K562 (cell line): ENCODE measurements around the gene CD84. TPM values are rescaled to one million over a fixed set of nuclear protein-coding genes. Genes with fewer than 3 reads are reported as not detected.

ENCODE experiments used
- ATAC-seq: fragments of 200-7000 bp; cut with Tn5 transposase; 3 replicates; pipeline ENCODE4 v1.9.1; 2020; ENCODE audit warnings: moderate library complexity
- BruUV-seq: library from RNA; stranded (reverse); fragments of 400-500 nt; replicated peaks from 2 replicates; lab custom pipeline; 2021; lab: Mats Ljungman, UMichigan
- CTCF ChIA-PET: fragments of 300-600 bp; formaldehyde crosslinking; extraction: SDS; loops from one replicate; lab custom pipeline; 2021; ENCODE audit warnings: low intra/inter-chr PET ratio; lab: Yijun Ruan, JAX
- POLR2A ChIA-PET: fragments of 300-600, 350-650 bp; sonication (Branson Sonifier 250); formaldehyde crosslinking; extraction: SDS; loops from one replicate; lab custom pipeline; 2021; ENCODE audit warnings: antibody characterized with exemption, inconsistent platforms; lab: Yijun Ruan, JAX
- DNase-seq, 4 experiments: peaks; one replicate each; pipeline versions ENCODE4 v3.0.0 to v3.0.0-alpha.2; 2011 to 2018; ENCODE audit warnings: low spot score in 3 of 4, mixed read lengths in 3 of 4; ENCODE audit errors: extremely low read depth in 1 of 4
- FAIRE-seq: peaks from 2 replicates; lab custom pipeline; 2011; peaks lifted over from hg19 to GRCh38; lab: Jason Lieb, UNC
- H2AFZ ChIP-seq: 2 replicates; pipeline ENCODE4 v1.6.0; 2011; ENCODE audit warnings: low read depth, low read length, control low read depth, inconsistent platforms
- H3K27ac ChIP-seq: fragments of 200-600 bp; 3 replicates; pipeline ENCODE4 v1.8.0; 2011; ENCODE audit warnings: low read depth, mild to moderate bottlenecking, control low read depth, inconsistent platforms, low read length, moderate library complexity, mixed read lengths; ENCODE audit errors: extremely low read depth
- H3K27me3 ChIP-seq, 2 experiments: fragments of 300-600 bp in 1 of 2; 2 replicates in 1 of 2; 3 replicates in 1 of 2; pipeline versions ENCODE4 v1.6.0 to v1.8.0; 2011; ENCODE audit warnings: inconsistent platforms in 2 of 2, low read length in 2 of 2, mild to moderate bottlenecking in 1 of 2, mixed read lengths in 1 of 2, moderate library complexity in 1 of 2; ENCODE audit not compliant: control insufficient read depth in 2 of 2, insufficient read depth in 2 of 2
- H3K36me3 ChIP-seq: fragments of 300-600 bp; 3 replicates; pipeline ENCODE4 v1.8.0; 2011; ENCODE audit warnings: mild to moderate bottlenecking, low read length, inconsistent platforms; ENCODE audit not compliant: control insufficient read depth, insufficient read depth
- H3K4me1 ChIP-seq, 2 experiments: fragments of 200-600 bp in 1 of 2; replicated peaks in 1 of 2; 2 replicates in 1 of 2; 3 replicates in 1 of 2; pipeline versions ENCODE4 v1.5.1 to v1.8.0; 2011; ENCODE audit warnings: inconsistent platforms in 2 of 2, low read length in 2 of 2, mild to moderate bottlenecking in 1 of 2, mixed read lengths in 1 of 2, moderate library complexity in 1 of 2; ENCODE audit not compliant: control insufficient read depth in 2 of 2, insufficient read depth in 2 of 2
- H3K4me2 ChIP-seq: 2 replicates; pipeline ENCODE4 v1.6.1; 2011; ENCODE audit warnings: low read length, control low read depth, inconsistent platforms, mixed read lengths; ENCODE audit not compliant: insufficient read depth
- H3K4me3 ChIP-seq: fragments of 200-600 bp; sonication (generic), shearing (Covaris generic); 2 replicates; pipeline ENCODE4 v1.5.1; 2016; ENCODE audit warnings: control low read depth, inconsistent platforms
- H3K79me2 ChIP-seq: fragments of 200-600 bp; 3 replicates; pipeline ENCODE4 v1.8.0; 2011; ENCODE audit warnings: low read length, inconsistent platforms; ENCODE audit not compliant: control insufficient read depth, insufficient read depth
- H3K9ac ChIP-seq, 2 experiments: 2 replicates each; pipeline versions ENCODE4 v1.6.0 to v1.6.1; 2011; ENCODE audit warnings: low read depth in 2 of 2, low read length in 2 of 2, control low read depth in 1 of 2, inconsistent platforms in 1 of 2, mild to moderate bottlenecking in 1 of 2, mixed read lengths in 1 of 2; ENCODE audit not compliant: insufficient read depth in 1 of 2
- H3K9me1 ChIP-seq: one replicate; pipeline ENCODE4 v1.6.0; 2011; ENCODE audit warnings: inconsistent platforms, mild to moderate bottlenecking, low read length, moderate library complexity; ENCODE audit not compliant: control insufficient read depth, insufficient read depth
- H3K9me3 ChIP-seq: replicated peaks from 2 replicates; pipeline ENCODE4 v1.5.1; 2011; ENCODE audit warnings: low read depth, low read length, inconsistent platforms; ENCODE audit not compliant: control insufficient read depth, insufficient read depth
- H4K20me1 ChIP-seq: replicated peaks from 2 replicates; pipeline ENCODE4 v1.6.1; 2011; ENCODE audit warnings: low read length, inconsistent platforms, mixed read lengths; ENCODE audit not compliant: control insufficient read depth, insufficient read depth
- ATF7 ChIP-seq: fragments of 450-650 bp; IDR thresholded peaks from 2 replicates; pipeline ENCODE4 v1.7.1; 2014; ENCODE audit warnings: mild to moderate bottlenecking, moderate library complexity
- C11orf30 ChIP-seq: fragments of 450-650 bp; IDR thresholded peaks from 2 replicates; pipeline ENCODE4 v1.6.1; 2016; ENCODE audit warnings: low read depth, mild to moderate bottlenecking
- CBFA2T2 ChIP-seq: fragments of 450-650 bp; conservative IDR thresholded peaks from 2 replicates; pipeline ENCODE4 v1.6.1; 2017; ENCODE audit warnings: mild to moderate bottlenecking
- COPS2 ChIP-seq: fragments of 450-650 bp; conservative IDR thresholded peaks from 2 replicates; pipeline ENCODE4 v1.6.1; 2016; ENCODE audit warnings: mild to moderate bottlenecking, moderate library complexity
- EP400 ChIP-seq: fragments of 450-650 bp; IDR thresholded peaks from 2 replicates; pipeline ENCODE4 v1.6.1; 2017; ENCODE audit warnings: antibody characterized with exemption, mild to moderate bottlenecking, moderate library complexity
- FOXA3 ChIP-seq, 2 experiments: fragments of 450-650 bp in 1 of 2; sonication (generic) in 1 of 2; formaldehyde crosslinking; IDR thresholded peaks in 1 of 2; conservative IDR thresholded peaks in 1 of 2; 2 replicates each; pipeline versions ENCODE4 v1.4.0 to v1.8.0; 2020 to 2022; ENCODE audit warnings: mild to moderate bottlenecking in 2 of 2, missing genetic modification reagents in 1 of 2
- KDM5B ChIP-seq: fragments of 200-600 bp; sonication (generic); IDR thresholded peaks from 2 replicates; pipeline ENCODE4 v1.6.1; 2012; ENCODE audit warnings: low read depth, mild to moderate bottlenecking, moderate library complexity, low read length, control low read depth, inconsistent platforms; ENCODE audit not compliant: insufficient replicate concordance
- KLF1 ChIP-seq: fragments of 450-650 bp; IDR thresholded peaks from 2 replicates; pipeline ENCODE4 v1.6.1; 2016; ENCODE audit warnings: missing genetic modification characterization, missing compliant biosample characterization
- NR3C1 ChIP-seq: sonication (generic); formaldehyde crosslinking; IDR thresholded peaks from 2 replicates; pipeline ENCODE4 v1.8.1; 2022; ENCODE audit warnings: missing genetic modification reagents
- PCBP2 ChIP-seq: fragments of 200-400 bp; formaldehyde crosslinking; IDR thresholded peaks from 2 replicates; pipeline ENCODE4 v1.6.1; 2018; ENCODE audit warnings: low read length, low read depth, mild to moderate bottlenecking, moderate library complexity; ENCODE audit not compliant: poor library complexity, severe bottlenecking
- ZNF316 ChIP-seq: fragments of 450-650 bp; IDR thresholded peaks from 2 replicates; pipeline ENCODE4 v1.6.1; 2016
- ZNF707 ChIP-seq: fragments of 250-450 bp; sonication (Bioruptor Pico); conservative IDR thresholded peaks from 2 replicates; pipeline ENCODE4 v1.8.0; 2022; ENCODE audit warnings: inconsistent platforms, mild to moderate bottlenecking, moderate library complexity
- WGBS: fragments of 100-300 bp; shearing (Covaris generic); methylation state at CpG from one replicate; pipeline ENCODE4 v1.1.6; 2016; ENCODE audit warnings: low coverage, mixed read lengths; ENCODE audit not compliant: insufficient coverage; ENCODE audit errors: missing lambda C conversion rate; 5-methylcytosine and 5-hydroxymethylcytosine counted together
- in situ Hi-C: fragments of 300-500 bp; cut with MboI; formaldehyde crosslinking; loops from 4 replicates; pipeline ENCODE4 v1.15.0; 2018; ENCODE audit warnings: inconsistent platforms, mixed read lengths
- intact Hi-C: fragments of 100-400 bp; cut with micrococcal nuclease; formaldehyde crosslinking; loops from 2 replicates; pipeline ENCODE4 v1.14.2; 2022
- polyA plus RNA-seq, 8 experiments: library from polyadenylated mRNA; depleted of rRNA in 4 of 8; stranded (reverse) in 5 of 8; unstranded in 3 of 8; fragments of >200 nt; fragmentation: Nextera tagmentation in 2 of 8; fragmentation: Illumina TruSeq in 1 of 8; extraction: Ambion mirVana in 2 of 8; extraction: Trizol in 1 of 8; gene quantifications; 2 replicates each; pipeline versions ENCODE4 v1.2.1 to v1.2.3, GENCODE V29; 2011 to 2014; ENCODE audit warnings: inconsistent platforms in 1 of 8, missing spikeins in 1 of 8
- total RNA-seq, 7 experiments: library from RNA; depleted of rRNA in 6 of 7; stranded (reverse); fragments of >200 nt in 6 of 7; fragmentation: Illumina TruSeq in 2 of 7; extraction: Trizol in 2 of 7; gene quantifications; 2 replicates each; pipeline versions ENCODE4 v1.2.1 to v1.2.3, GENCODE V29; 2011 to 2021; ENCODE audit warnings: low replicate concordance in 1 of 7

Gene CD84
- total and polyA plus RNA-seq, 9 of the 15 experiments (the other 6 are each of a cell fraction or from before 2014, with no cell fraction given) = 0.82 to 6.8 (median 2.0) TPM

DNA sequence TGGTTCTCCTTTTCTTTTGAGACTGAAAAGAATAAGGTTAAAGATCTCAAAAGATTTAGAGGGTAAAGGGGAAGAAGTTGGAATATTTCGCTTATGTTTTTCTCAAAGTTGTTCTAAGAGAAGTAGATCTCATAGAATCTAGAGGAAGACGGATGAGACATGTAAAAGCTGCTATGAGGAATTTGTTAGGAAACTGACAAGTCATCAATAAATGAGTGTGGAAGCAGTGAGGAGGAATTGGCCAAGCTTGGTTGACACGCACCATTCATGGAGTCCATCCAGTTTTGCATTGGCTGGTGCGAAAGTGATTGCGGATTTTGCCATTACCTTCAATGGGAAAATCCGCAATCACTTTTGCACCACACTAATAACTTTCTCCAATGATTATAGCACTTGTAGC lies 76.2 kb downstream of the CD84 start:
- intact Hi-C loops (no loop called here), in situ Hi-C loops (no loop called here)
- Histone ChIP-seq H3K9me3 (peaks cover 2% of the 10 kb centered on the region), H4K20me1 (no peaks in the 10 kb centered on the region), H3K4me3 (no peak overlapping the region), H3K27me3 (no peaks in the 10 kb centered on the region), H3K9me1 (no peaks in the 10 kb centered on the region), H3K36me3 (no peaks in the 10 kb centered on the region), H3K4me1 (no peaks in the 10 kb centered on the region), H3K4me2 (no peak overlapping the region), H2AFZ (no peak overlapping the region), H3K79me2 (no peaks in the 10 kb centered on the region), H3K27ac (no peak overlapping the region), H3K9ac (no peak overlapping the region)
- no peak for DNase-seq
- no peak for FAIRE-seq
- ChIA-PET POLR2A (no interaction called here), CTCF (no interaction called here)
- no peak for ATAC-seq
- no TSS peak for BruUV-seq
- 72% methylated on average over 6 of the region's 6 CpGs for WGBS
- TF ChIP-seq KLF1 (no peak), KDM5B (no peak), C11orf30 (peak; percentile 64), ZNF707 (CRISPR knock-in tag) (no peak), EP400 (no peak), NR3C1 (CRISPR knock-in tag) (no peak), PCBP2 (no peak), ZNF316 (peak; percentile 71; the same call in 1 of the 2 replicates), CBFA2T2 (no peak), FOXA3 (CRISPR knock-in tag; conservative IDR thresholded peaks at IDR 0.05 in 1 of 2, IDR thresholded peaks at IDR 0.05 in 1 of 2) (no peak), ATF7 (no peak), COPS2 (no peak)
